Measurements from ENCODE around the gene TMEM50A.
"Not testable (repeated sequence)": the region's sequence is repeated elsewhere in the genome, so short reads cannot be mapped to it uniquely, and the experiment has no call there.

DNA sequence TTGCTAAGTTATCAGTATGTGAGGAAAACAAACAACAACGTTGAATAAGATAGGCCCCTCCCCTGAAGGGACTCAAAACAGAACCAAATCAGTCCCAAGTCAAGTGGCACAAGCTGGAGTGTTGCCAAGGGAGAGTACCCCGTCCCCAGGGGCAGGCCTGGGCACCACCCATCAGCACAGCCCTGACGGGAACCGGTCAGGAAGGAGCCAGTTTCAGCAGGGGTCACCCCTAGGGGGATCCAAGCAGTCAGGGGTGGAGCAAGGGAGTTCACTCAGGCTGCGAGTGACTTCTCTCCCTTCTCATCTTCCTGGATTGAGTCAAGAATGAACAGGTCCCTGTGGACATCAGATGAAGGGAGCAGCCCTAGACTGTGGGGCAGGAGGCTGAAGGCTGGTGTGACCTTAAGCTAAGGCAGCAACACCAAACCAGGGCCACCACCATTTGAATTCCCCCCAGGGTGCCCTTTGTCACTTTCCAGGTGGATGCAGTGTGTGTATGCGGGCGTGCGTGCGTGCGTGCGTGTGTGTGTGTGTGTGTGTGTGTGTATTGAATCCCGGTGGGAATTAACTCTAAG is 67.7 kb downstream of the TMEM50A start:
- TF ChIP-seq HNRNPH1 (optimal IDR thresholded peaks at IDR 0.05; ENCODE audit: low read depth, low read length); NCOA2 (IDR thresholded peaks at IDR 0.05; ENCODE audit: partially characterized antibody in 2 of 2); TAF1 (IDR thresholded peaks at IDR 0.05; ENCODE audit: control insufficient read depth, extremely low read depth, insufficient read depth, low read length, severe bottlenecking); JUN (IDR thresholded peaks at IDR 0.05; ENCODE audit: borderline replicate concordance, low read depth, low read length); JUN (CRISPR knock-in tag; IDR thresholded peaks at IDR 0.05; ENCODE audit: borderline replicate concordance); ARNT (IDR thresholded peaks at IDR 0.05): not testable (repeated sequence)
- TF ChIP-seq, protein P1, sequence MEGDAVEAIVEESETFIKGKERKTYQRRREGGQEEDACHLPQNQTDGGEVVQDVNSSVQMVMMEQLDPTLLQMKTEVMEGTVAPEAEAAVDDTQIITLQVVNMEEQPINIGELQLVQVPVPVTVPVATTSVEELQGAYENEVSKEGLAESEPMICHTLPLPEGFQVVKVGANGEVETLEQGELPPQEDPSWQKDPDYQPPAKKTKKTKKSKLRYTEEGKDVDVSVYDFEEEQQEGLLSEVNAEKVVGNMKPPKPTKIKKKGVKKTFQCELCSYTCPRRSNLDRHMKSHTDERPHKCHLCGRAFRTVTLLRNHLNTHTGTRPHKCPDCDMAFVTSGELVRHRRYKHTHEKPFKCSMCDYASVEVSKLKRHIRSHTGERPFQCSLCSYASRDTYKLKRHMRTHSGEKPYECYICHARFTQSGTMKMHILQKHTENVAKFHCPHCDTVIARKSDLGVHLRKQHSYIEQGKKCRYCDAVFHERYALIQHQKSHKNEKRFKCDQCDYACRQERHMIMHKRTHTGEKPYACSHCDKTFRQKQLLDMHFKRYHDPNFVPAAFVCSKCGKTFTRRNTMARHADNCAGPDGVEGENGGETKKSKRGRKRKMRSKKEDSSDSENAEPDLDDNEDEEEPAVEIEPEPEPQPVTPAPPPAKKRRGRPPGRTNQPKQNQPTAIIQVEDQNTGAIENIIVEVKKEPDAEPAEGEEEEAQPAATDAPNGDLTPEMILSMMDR (IDR thresholded peaks at IDR 0.05 in 2 of 3, conservative IDR thresholded peaks at IDR 0.05 in 1 of 3; ENCODE audit: insufficient read depth in 2 of 3, low read depth in 1 of 3, low read length in 3 of 3): not testable (repeated sequence)
- TF ChIP-seq, protein P2, sequence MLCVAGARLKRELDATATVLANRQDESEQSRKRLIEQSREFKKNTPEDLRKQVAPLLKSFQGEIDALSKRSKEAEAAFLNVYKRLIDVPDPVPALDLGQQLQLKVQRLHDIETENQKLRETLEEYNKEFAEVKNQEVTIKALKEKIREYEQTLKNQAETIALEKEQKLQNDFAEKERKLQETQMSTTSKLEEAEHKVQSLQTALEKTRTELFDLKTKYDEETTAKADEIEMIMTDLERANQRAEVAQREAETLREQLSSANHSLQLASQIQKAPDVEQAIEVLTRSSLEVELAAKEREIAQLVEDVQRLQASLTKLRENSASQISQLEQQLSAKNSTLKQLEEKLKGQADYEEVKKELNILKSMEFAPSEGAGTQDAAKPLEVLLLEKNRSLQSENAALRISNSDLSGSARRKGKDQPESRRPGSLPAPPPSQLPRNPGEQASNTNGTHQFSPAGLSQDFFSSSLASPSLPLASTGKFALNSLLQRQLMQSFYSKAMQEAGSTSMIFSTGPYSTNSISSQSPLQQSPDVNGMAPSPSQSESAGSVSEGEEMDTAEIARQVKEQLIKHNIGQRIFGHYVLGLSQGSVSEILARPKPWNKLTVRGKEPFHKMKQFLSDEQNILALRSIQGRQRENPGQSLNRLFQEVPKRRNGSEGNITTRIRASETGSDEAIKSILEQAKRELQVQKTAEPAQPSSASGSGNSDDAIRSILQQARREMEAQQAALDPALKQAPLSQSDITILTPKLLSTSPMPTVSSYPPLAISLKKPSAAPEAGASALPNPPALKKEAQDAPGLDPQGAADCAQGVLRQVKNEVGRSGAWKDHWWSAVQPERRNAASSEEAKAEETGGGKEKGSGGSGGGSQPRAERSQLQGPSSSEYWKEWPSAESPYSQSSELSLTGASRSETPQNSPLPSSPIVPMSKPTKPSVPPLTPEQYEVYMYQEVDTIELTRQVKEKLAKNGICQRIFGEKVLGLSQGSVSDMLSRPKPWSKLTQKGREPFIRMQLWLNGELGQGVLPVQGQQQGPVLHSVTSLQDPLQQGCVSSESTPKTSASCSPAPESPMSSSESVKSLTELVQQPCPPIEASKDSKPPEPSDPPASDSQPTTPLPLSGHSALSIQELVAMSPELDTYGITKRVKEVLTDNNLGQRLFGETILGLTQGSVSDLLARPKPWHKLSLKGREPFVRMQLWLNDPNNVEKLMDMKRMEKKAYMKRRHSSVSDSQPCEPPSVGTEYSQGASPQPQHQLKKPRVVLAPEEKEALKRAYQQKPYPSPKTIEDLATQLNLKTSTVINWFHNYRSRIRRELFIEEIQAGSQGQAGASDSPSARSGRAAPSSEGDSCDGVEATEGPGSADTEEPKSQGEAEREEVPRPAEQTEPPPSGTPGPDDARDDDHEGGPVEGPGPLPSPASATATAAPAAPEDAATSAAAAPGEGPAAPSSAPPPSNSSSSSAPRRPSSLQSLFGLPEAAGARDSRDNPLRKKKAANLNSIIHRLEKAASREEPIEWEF (CRISPR knock-in tag; IDR thresholded peaks at IDR 0.05): not testable (repeated sequence)
